GM06990 (cell line): Measurements from ENCODE around the gene DPM2.

Experiments used
- DNase-seq: peaks from one replicate; pipeline ENCODE4 v3.0.0-alpha.2; 2011; ENCODE audit not compliant: insufficient read length; ENCODE audit errors: extremely low read depth
- H3K27me3 ChIP-seq: replicated peaks from 2 replicates; pipeline ENCODE4 v1.6.0; 2011; ENCODE audit warnings: low read length; ENCODE audit not compliant: control insufficient read depth, insufficient read depth
- H3K36me3 ChIP-seq: 2 replicates; pipeline ENCODE4 v1.5.1; 2011; ENCODE audit warnings: low read length; ENCODE audit not compliant: control insufficient read depth, insufficient read depth
- H3K4me3 ChIP-seq: replicated peaks from 2 replicates; pipeline ENCODE4 v1.5.1; 2011; ENCODE audit warnings: low read depth, mild to moderate bottlenecking, control low read depth, low read length
- CTCF ChIP-seq: IDR thresholded peaks from 2 replicates; pipeline ENCODE4 v1.5.1; 2011; ENCODE audit warnings: low read length, control low read depth, mild to moderate bottlenecking, inconsistent platforms; ENCODE audit not compliant: insufficient read depth, poor library complexity, severe bottlenecking

DPM2 gene

GRCh38 chr9:127960410-127961154 lies 22.9 kb upstream of the DPM2 start:
- no peak for TF ChIP-seq CTCF
- H3K27me3 ChIP-seq: no peaks in the 10 kb centered on the region
- DNase-seq: no peak
- H3K4me3 ChIP-seq: no peak overlapping the region
- H3K36me3 ChIP-seq: no peaks in the 10 kb centered on the region

- Histone ChIP-seq H3K27me3 (no peaks in the 10 kb centered on the region), H3K36me3 (no peaks in the 10 kb centered on the region), H3K4me3 (no peak overlapping the region)
- no peak for TF ChIP-seq CTCF
- DNase-seq: no peak
These were observed 22.3 kb upstream of the DPM2 start for GRCh38 chr9:127959841-127960409.

GRCh38 chr9:127959398-127959797 lies 21.7 kb upstream of the DPM2 start:
- TF ChIP-seq CTCF: no peak
- no peak for DNase-seq
- Histone ChIP-seq H3K36me3 (no peaks in the 10 kb centered on the region; the same call in 1 of the 2 replicates), H3K27me3 (no peaks in the 10 kb centered on the region), H3K4me3 (no peak overlapping the region)

- Histone ChIP-seq H3K4me3 (no peak overlapping the region), H3K27me3 (no peaks in the 10 kb centered on the region), H3K36me3 (no peaks in the 10 kb centered on the region; the same call in 1 of the 2 replicates)
- no peak for DNase-seq
- TF ChIP-seq CTCF: no peak
These were observed 21.1 kb upstream of the DPM2 start for GRCh38 chr9:127958728-127959127.

- peak; percentile 71 for TF ChIP-seq CTCF
These were observed 17.8 kb upstream of the DPM2 start for GRCh38 chr9:127955294-127956015.

More at GRCh38 chr9:127955294-127956015, 17.8 kb upstream of the DPM2 start:
- no peak for DNase-seq
- H3K36me3 ChIP-seq: no peaks in the 10 kb centered on the region; the same call in none of the 2 replicates
- H3K27me3 ChIP-seq: no peaks in the 10 kb centered on the region
- H3K4me3 ChIP-seq: no peak overlapping the region
